Endodermal cell (in vitro differentiated cells): ENCODE data around the gene TAOK2. TPM values are rescaled to one million over a fixed set of nuclear protein-coding genes. Genes with fewer than 3 reads are reported as not detected.
"Not testable (repeated sequence)": the region's sequence is repeated elsewhere in the genome, so short reads cannot be mapped to it uniquely, and the experiment has no call there.

Experiments
- DNase-seq: peaks from one replicate; pipeline ENCODE4 v3.0.0-alpha.2; 2017
- H3K27ac ChIP-seq: 2 replicates; pipeline ENCODE4 v1.5.1; 2013; ENCODE audit warnings: mild to moderate bottlenecking, low read depth, low read length, moderate library complexity
- H3K27me3 ChIP-seq: 2 replicates; pipeline ENCODE4 v1.6.1; 2013; ENCODE audit warnings: mild to moderate bottlenecking, low read length, moderate library complexity; ENCODE audit not compliant: insufficient read depth, control insufficient read depth, poor library complexity, severe bottlenecking
- H3K36me3 ChIP-seq: 2 replicates; pipeline ENCODE4 v1.7.0; 2013; ENCODE audit warnings: mild to moderate bottlenecking, low read length, moderate library complexity; ENCODE audit not compliant: control insufficient read depth, insufficient read depth
- H3K4me1 ChIP-seq: one replicate; pipeline ENCODE4 v1.7.0; 2013; ENCODE audit warnings: low read length; ENCODE audit not compliant: control insufficient read depth, insufficient read depth
- H3K4me3 ChIP-seq: 2 replicates; pipeline ENCODE4 v1.5.1; 2013; ENCODE audit warnings: mild to moderate bottlenecking, low read length, moderate library complexity
- H3K9ac ChIP-seq: 2 replicates; pipeline ENCODE4 v1.6.1; 2013; ENCODE audit warnings: mild to moderate bottlenecking, low read length, moderate library complexity; ENCODE audit not compliant: poor library complexity, severe bottlenecking; ENCODE audit errors: extremely low read depth
- H3K9me3 ChIP-seq: 2 replicates; pipeline ENCODE4 v1.6.1; 2013; ENCODE audit warnings: mild to moderate bottlenecking, low read length, moderate library complexity; ENCODE audit not compliant: control insufficient read depth
- H3K27ac Mint-ChIP-seq: 2 replicates; pipeline ENCODE4 v1.8.0; 2020; ENCODE audit warnings: mixed read lengths
- H3K27me3 Mint-ChIP-seq: 2 replicates; pipeline ENCODE4 v1.8.0; 2021; ENCODE audit warnings: mild to moderate bottlenecking, mixed read lengths; ENCODE audit not compliant: insufficient read depth
- H3K36me3 Mint-ChIP-seq: 2 replicates; pipeline ENCODE4 v1.8.0; 2020; ENCODE audit warnings: low read depth, mixed read lengths
- H3K4me1 Mint-ChIP-seq: 2 replicates; pipeline ENCODE4 v1.8.0; 2020; ENCODE audit warnings: mixed read lengths
- H3K4me3 Mint-ChIP-seq: 2 replicates; pipeline ENCODE4 v1.8.0; 2020; ENCODE audit warnings: mild to moderate bottlenecking, moderate library complexity, mixed read lengths
- H3K9me3 Mint-ChIP-seq: 2 replicates; pipeline ENCODE4 v1.8.0; 2020; ENCODE audit warnings: mild to moderate bottlenecking, mixed read lengths
- CTCF ChIP-seq: fragments of 200-600 bp; sonication (generic); conservative IDR thresholded peaks from 2 replicates; pipeline ENCODE4 v1.5.0; 2021; ENCODE audit warnings: antibody characterized with exemption, mild to moderate bottlenecking
- WGBS, 2 experiments: methylation state at CpG; one replicate each; pipeline versions ENCODE4 v1.1.5 to v1.1.7; 2013; ENCODE audit warnings: missing lambda C conversion rate in 2 of 2, mixed read lengths in 1 of 2; ENCODE audit not compliant: insufficient coverage in 1 of 2, insufficient read length in 1 of 2; 5-methylcytosine and 5-hydroxymethylcytosine counted together
- total RNA-seq, 2 donors: library from RNA; stranded (reverse); fragmentation: NEBNext Ultra II Directional in 1 of 2; extraction: Animal tissue kit (Norgen Biotek cat#: 25700) in 1 of 2; gene quantifications; 2 replicates in 1 of 2; 3 replicates in 1 of 2; pipeline ENCODE4 v1.2.1, GENCODE V29; 2021

Gene TAOK2
- total RNA-seq, 2 donors from 2014 or later: 44.6 to 50.2 TPM

- H3K27me3 Mint-ChIP-seq: peaks cover 19% of the 10 kb centered on the region
- no peak overlapping the region for H3K27ac Mint-ChIP-seq
- H3K9me3 ChIP-seq: no peaks in the 10 kb centered on the region
- TF ChIP-seq CTCF: no peak
- no peaks in the 10 kb centered on the region for H3K36me3 Mint-ChIP-seq
- no peak overlapping the region for H3K27ac ChIP-seq
- H3K4me1 Mint-ChIP-seq: peaks cover 4% of the 10 kb centered on the region
- H3K4me3 ChIP-seq: no peak overlapping the region
- DNase-seq: no peak
- no peaks in the 10 kb centered on the region for H3K36me3 ChIP-seq
- 82 to 88% methylated on average over 8 of the region's 8 CpGs for WGBS, 2 experiments
- H3K4me3 Mint-ChIP-seq: no peak overlapping the region
- H3K27me3 ChIP-seq: peaks cover 7% of the 10 kb centered on the region
- no peaks in the 10 kb centered on the region for H3K9me3 Mint-ChIP-seq
- H3K9ac ChIP-seq: no peak overlapping the region
- no peaks in the 10 kb centered on the region for H3K4me1 ChIP-seq
These were observed 43.0 kb downstream of the TAOK2 start for GRCh38 chr16:30016555-30017276.

GRCh38 chr16:30017277-30017656 is 43.6 kb downstream of the TAOK2 start:
- Mint-ChIP-seq H3K27ac (no peak overlapping the region), H3K4me1 (no peaks in the 10 kb centered on the region), H3K9me3 (no peaks in the 10 kb centered on the region), H3K27me3 (peaks cover 14% of the 10 kb centered on the region), H3K36me3 (no peaks in the 10 kb centered on the region), H3K4me3 (no peak overlapping the region)
- Histone ChIP-seq H3K36me3 (no peaks in the 10 kb centered on the region), H3K27me3 (peaks cover 1% of the 10 kb centered on the region), H3K4me3 (no peak overlapping the region), H3K4me1 (no peaks in the 10 kb centered on the region), H3K27ac (no peak overlapping the region), H3K9me3 (no peaks in the 10 kb centered on the region), H3K9ac (no peak overlapping the region)
- 91 to 100% methylated on average over 2 of the region's 2 CpGs for WGBS, 2 experiments
- DNase-seq: no peak
- TF ChIP-seq CTCF: no peak

GRCh38 chr16:30017937-30018336 is 44.3 kb downstream of the TAOK2 start:
- not testable (repeated sequence) for H3K27me3 Mint-ChIP-seq, H3K27ac Mint-ChIP-seq, H3K27me3 ChIP-seq, H3K4me3 Mint-ChIP-seq, H3K4me3 ChIP-seq, H3K27ac ChIP-seq, H3K9me3 Mint-ChIP-seq, H3K9me3 ChIP-seq, H3K9ac ChIP-seq, H3K4me1 Mint-ChIP-seq, H3K4me1 ChIP-seq, DNase-seq, H3K36me3 Mint-ChIP-seq, H3K36me3 ChIP-seq
- 98 to 100% methylated on average over 1 to 2 of the region's 4 CpGs for WGBS, 2 experiments

GRCh38 chr16:30018731-30019158 is 45.1 kb downstream of the TAOK2 start:
- Mint-ChIP-seq H3K36me3 (no peaks in the 10 kb centered on the region), H3K4me3 (no peak overlapping the region), H3K4me1 (no peaks in the 10 kb centered on the region), H3K27ac (no peak overlapping the region), H3K27me3 (peaks cover 7% of the 10 kb centered on the region), H3K9me3 (no peaks in the 10 kb centered on the region)
- H3K4me1 ChIP-seq: no peaks in the 10 kb centered on the region
- WGBS, 2 experiments: 64 to 83% methylated on average over 2 to 4 of the region's 4 CpGs
- no peak overlapping the region for H3K27ac ChIP-seq
- no peak for TF ChIP-seq CTCF
- no peak overlapping the region for H3K9ac ChIP-seq
- no peaks in the 10 kb centered on the region for H3K9me3 ChIP-seq
- H3K4me3 ChIP-seq: no peak overlapping the region
- H3K27me3 ChIP-seq: no peaks in the 10 kb centered on the region
- DNase-seq: no peak
- no peaks in the 10 kb centered on the region for H3K36me3 ChIP-seq
